ENCODE data around the gene EPM2A. TPM values are rescaled to one million over a fixed set of nuclear protein-coding genes. Genes with fewer than 3 reads are reported as not detected.

Gene EPM2A
- total RNA-seq, 1 donor from 2014 or later, result 4.2 TPM

GRCh38 chr6:145688493-145688905 lies 46.8 kb downstream of the EPM2A start:
- Mint-ChIP-seq H3K4me1 (no peaks in the 10 kb centered on the region), H3K27me3 (no peaks in the 10 kb centered on the region), H3K4me3 (no peak overlapping the region), H3K36me3 (ENCODE audit: low read depth) (no peaks in the 10 kb centered on the region), H3K27ac (no peak overlapping the region), H3K9me3 (no peaks in the 10 kb centered on the region)
- intact Hi-C loops (cut with micrococcal nuclease), result no loop called here
- DNase-seq, result no peak

GRCh38 chr6:145685932-145686331 lies 49.4 kb downstream of the EPM2A start:
- peaks cover 2% of the 10 kb centered on the region for H3K36me3 Mint-ChIP-seq (ENCODE audit: low read depth)
- no peak overlapping the region for H3K4me3 Mint-ChIP-seq
- H3K27me3 Mint-ChIP-seq, result no peaks in the 10 kb centered on the region
- no peak for DNase-seq
- no peak overlapping the region for H3K27ac Mint-ChIP-seq
- intact Hi-C loops (cut with micrococcal nuclease), result no loop called here
- H3K9me3 Mint-ChIP-seq, result peaks cover 8% of the 10 kb centered on the region
- H3K4me1 Mint-ChIP-seq, result no peaks in the 10 kb centered on the region

- intact Hi-C loops (cut with micrococcal nuclease), result no loop called here
- H3K36me3 Mint-ChIP-seq (ENCODE audit: low read depth), result peaks cover 2% of the 10 kb centered on the region
- H3K4me3 Mint-ChIP-seq, result no peak overlapping the region
- no peaks in the 10 kb centered on the region for H3K4me1 Mint-ChIP-seq
- no peak for DNase-seq
- H3K27ac Mint-ChIP-seq, result no peak overlapping the region
- H3K9me3 Mint-ChIP-seq, result peaks cover 12% of the 10 kb centered on the region
- H3K27me3 Mint-ChIP-seq, result no peaks in the 10 kb centered on the region
These were observed 53.4 kb downstream of the EPM2A start for GRCh38 chr6:145681965-145682364.

- Mint-ChIP-seq H3K27ac (no peak overlapping the region), H3K4me3 (no peak overlapping the region), H3K4me1 (no peaks in the 10 kb centered on the region), H3K36me3 (ENCODE audit: low read depth) (no peaks in the 10 kb centered on the region), H3K27me3 (no peaks in the 10 kb centered on the region), H3K9me3 (peaks cover 3% of the 10 kb centered on the region)
- no peak for DNase-seq
- intact Hi-C loops (cut with micrococcal nuclease), result no loop called here
These were observed 61.8 kb downstream of the EPM2A start for GRCh38 chr6:145673504-145673903.

GRCh38 chr6:145670311-145670710 lies 65.0 kb downstream of the EPM2A start:
- no peaks in the 10 kb centered on the region for H3K27me3 Mint-ChIP-seq
- intact Hi-C loops (cut with micrococcal nuclease), result no loop called here
- no peaks in the 10 kb centered on the region for H3K4me1 Mint-ChIP-seq
- H3K36me3 Mint-ChIP-seq (ENCODE audit: low read depth), result no peaks in the 10 kb centered on the region
- H3K4me3 Mint-ChIP-seq, result no peak overlapping the region
- H3K9me3 Mint-ChIP-seq, result no peaks in the 10 kb centered on the region
- no peak for DNase-seq
- H3K27ac Mint-ChIP-seq, result no peak overlapping the region

GRCh38 chr6:145669627-145670034 lies 65.7 kb downstream of the EPM2A start:
- H3K4me1 Mint-ChIP-seq, result no peaks in the 10 kb centered on the region
- no peak for DNase-seq
- no peak overlapping the region for H3K27ac Mint-ChIP-seq
- no peaks in the 10 kb centered on the region for H3K27me3 Mint-ChIP-seq
- H3K9me3 Mint-ChIP-seq, result no peaks in the 10 kb centered on the region
- no peak overlapping the region for H3K4me3 Mint-ChIP-seq
- no peaks in the 10 kb centered on the region for H3K36me3 Mint-ChIP-seq (ENCODE audit: low read depth)
- intact Hi-C loops (cut with micrococcal nuclease), result no loop called here

GRCh38 chr6:145668844-145669243 lies 66.5 kb downstream of the EPM2A start:
- no peaks in the 10 kb centered on the region for H3K9me3 Mint-ChIP-seq
- no peaks in the 10 kb centered on the region for H3K4me1 Mint-ChIP-seq
- no peaks in the 10 kb centered on the region for H3K36me3 Mint-ChIP-seq (ENCODE audit: low read depth)
- intact Hi-C loops (cut with micrococcal nuclease), result no loop called here
- H3K27ac Mint-ChIP-seq, result no peak overlapping the region
- no peak overlapping the region for H3K4me3 Mint-ChIP-seq
- H3K27me3 Mint-ChIP-seq, result no peaks in the 10 kb centered on the region
- DNase-seq, result no peak

GRCh38 chr6:145660676-145661075 lies 74.6 kb downstream of the EPM2A start:
- Mint-ChIP-seq H3K4me1 (no peaks in the 10 kb centered on the region), H3K9me3 (no peaks in the 10 kb centered on the region), H3K27ac (no peak overlapping the region), H3K36me3 (ENCODE audit: low read depth) (no peaks in the 10 kb centered on the region), H3K27me3 (no peaks in the 10 kb centered on the region), H3K4me3 (no peak overlapping the region)
- DNase-seq, result no peak
- intact Hi-C loops (cut with micrococcal nuclease), result no loop called here

- Mint-ChIP-seq H3K4me1 (no peaks in the 10 kb centered on the region), H3K4me3 (no peak overlapping the region), H3K27ac (no peak overlapping the region), H3K9me3 (no peaks in the 10 kb centered on the region), H3K27me3 (no peaks in the 10 kb centered on the region), H3K36me3 (ENCODE audit: low read depth) (no peaks in the 10 kb centered on the region)
- intact Hi-C loops (cut with micrococcal nuclease), result no loop called here
- no peak for DNase-seq
These were observed 79.2 kb downstream of the EPM2A start for GRCh38 chr6:145656128-145656527.

- no peak overlapping the region for H3K4me3 Mint-ChIP-seq
- intact Hi-C loops (cut with micrococcal nuclease), result no loop called here
- H3K4me1 Mint-ChIP-seq, result no peaks in the 10 kb centered on the region
- no peaks in the 10 kb centered on the region for H3K36me3 Mint-ChIP-seq (ENCODE audit: low read depth)
- no peaks in the 10 kb centered on the region for H3K27me3 Mint-ChIP-seq
- H3K9me3 Mint-ChIP-seq, result no peaks in the 10 kb centered on the region
- no peak overlapping the region for H3K27ac Mint-ChIP-seq
- no peak for DNase-seq
These were observed 82.7 kb downstream of the EPM2A start for GRCh38 chr6:145652572-145652971.

- H3K27me3 Mint-ChIP-seq, result no peaks in the 10 kb centered on the region
- H3K4me1 Mint-ChIP-seq, result no peaks in the 10 kb centered on the region
- intact Hi-C loops (cut with micrococcal nuclease), result no loop called here
- no peaks in the 10 kb centered on the region for H3K36me3 Mint-ChIP-seq (ENCODE audit: low read depth)
- H3K27ac Mint-ChIP-seq, result no peak overlapping the region
- no peak overlapping the region for H3K4me3 Mint-ChIP-seq
- H3K9me3 Mint-ChIP-seq, result no peaks in the 10 kb centered on the region
- no peak for DNase-seq
These were observed 83.3 kb downstream of the EPM2A start for GRCh38 chr6:145651988-145652387.

- no peak overlapping the region for H3K27ac Mint-ChIP-seq
- intact Hi-C loops (cut with micrococcal nuclease), result no loop called here
These were observed 87.2 kb downstream of the EPM2A start for GRCh38 chr6:145648149-145648548.

GRCh38 chr6:145647602-145648001 lies 87.7 kb downstream of the EPM2A start:
- intact Hi-C loops (cut with micrococcal nuclease), result no loop called here
- Mint-ChIP-seq H3K4me3 (no peak overlapping the region), H3K27me3 (no peaks in the 10 kb centered on the region), H3K9me3 (no peaks in the 10 kb centered on the region), H3K4me1 (no peaks in the 10 kb centered on the region), H3K27ac (no peak overlapping the region), H3K36me3 (ENCODE audit: low read depth) (no peaks in the 10 kb centered on the region)
- DNase-seq, result no peak

More at GRCh38 chr6:145648149-145648548, 87.2 kb downstream of the EPM2A start:
- H3K4me1 Mint-ChIP-seq, result no peaks in the 10 kb centered on the region
- H3K9me3 Mint-ChIP-seq, result no peaks in the 10 kb centered on the region
- H3K4me3 Mint-ChIP-seq, result no peak overlapping the region
- no peaks in the 10 kb centered on the region for H3K36me3 Mint-ChIP-seq (ENCODE audit: low read depth)
- no peak for DNase-seq
- no peaks in the 10 kb centered on the region for H3K27me3 Mint-ChIP-seq

GRCh38 chr6:145643760-145644159 lies 91.6 kb downstream of the EPM2A start:
- Mint-ChIP-seq H3K4me3 (no peak overlapping the region), H3K4me1 (no peaks in the 10 kb centered on the region), H3K27ac (no peak overlapping the region), H3K36me3 (ENCODE audit: low read depth) (no peaks in the 10 kb centered on the region), H3K9me3 (no peaks in the 10 kb centered on the region), H3K27me3 (no peaks in the 10 kb centered on the region)
- intact Hi-C loops (cut with micrococcal nuclease), result no loop called here
- no peak for DNase-seq

GRCh38 chr6:145633981-145634627 lies 101.2 kb downstream of the EPM2A start:
- H3K4me1 Mint-ChIP-seq, result no peaks in the 10 kb centered on the region

More at GRCh38 chr6:145633981-145634627, 101.2 kb downstream of the EPM2A start:
- H3K27me3 Mint-ChIP-seq, result no peaks in the 10 kb centered on the region
- H3K27ac Mint-ChIP-seq, result no peak overlapping the region
- H3K4me3 Mint-ChIP-seq, result no peak overlapping the region
- intact Hi-C loops (cut with micrococcal nuclease), result loop anchor here (5.0 kb wide), 1 partner anchor 1052 kb away; no protein-coding TSS in a partner anchor
- DNase-seq, result peak; percentile 93
- H3K36me3 Mint-ChIP-seq (ENCODE audit: low read depth), result no peaks in the 10 kb centered on the region
- no peaks in the 10 kb centered on the region for H3K9me3 Mint-ChIP-seq
